Prostate gland (tissue), 2 donors: ENCODE data around the gene COL4A2. TPM values are rescaled to one million over a fixed set of nuclear protein-coding genes. Genes with fewer than 3 reads are reported as not detected.

ENCODE experiments used
- DNase-seq: peaks from one replicate; pipeline ENCODE4 v3.0.0-alpha.2; 2019; ENCODE audit warnings: low spot score
- H3K27ac ChIP-seq, 2 donors: fragments of 200-600 bp; sonication (generic); 2 replicates each; pipeline ENCODE4 v1.5.1; 2017 to 2019
- H3K27me3 ChIP-seq: fragments of 200-600 bp; sonication (generic); replicated peaks from 2 replicates; pipeline ENCODE4 v1.5.1; 2019; ENCODE audit not compliant: insufficient read depth
- H3K36me3 ChIP-seq, 2 donors: fragments of 200-600 bp; sonication (generic); 1 replicate in 1 of 2; 2 replicates in 1 of 2; pipeline versions ENCODE4 v1.5.1 to v1.8.1; 2017 to 2019
- H3K4me1 ChIP-seq: fragments of 200-600 bp; sonication (generic); replicated peaks from 2 replicates; pipeline ENCODE4 v1.5.1; 2019
- H3K4me3 ChIP-seq, 2 donors: fragments of 200-600 bp; sonication (generic); 2 replicates each; pipeline ENCODE4 v1.5.1; 2017 to 2019
- H3K9me3 ChIP-seq: fragments of 200-600 bp; sonication (generic); 2 replicates; pipeline ENCODE4 v1.5.1; 2017
- POLR2A ChIP-seq: fragments of 450-650 bp; IDR thresholded peaks from one replicate; pipeline ENCODE4 v1.6.1; 2016; ENCODE audit warnings: antibody characterized with exemption, mild to moderate bottlenecking
- POLR2AphosphoS5 ChIP-seq: sonication (generic); formaldehyde crosslinking; IDR thresholded peaks from one replicate; pipeline ENCODE4 v1.6.1; 2017; ENCODE audit warnings: antibody characterized with exemption
- WGBS: methylation state at CpG from one replicate; pipeline ENCODE4 v1.1.5; 2018; 5-methylcytosine and 5-hydroxymethylcytosine counted together
- intact Hi-C: fragments of 100-400 bp; cut with DNase I; formaldehyde crosslinking; loops from one replicate; pipeline ENCODE4 v1.14.2; 2022
- total RNA-seq, 2 donors: library from RNA; depleted of rRNA; stranded (reverse); fragments of >200 nt; gene quantifications; one replicate each; pipeline ENCODE4 v1.1.0, GENCODE V29; 2016
- TF ChIP-seq, protein P1 (sequence below), 4 experiments: fragments of 200-600 bp in 2 of 4; fragments of 450-650 bp in 2 of 4; sonication (generic) in 2 of 4; IDR thresholded peaks; 1 replicate in 3 of 4; 2 replicates in 1 of 4; pipeline ENCODE4 v1.5.1; 2016 to 2019; ENCODE audit warnings: antibody characterized with exemption in 4 of 4, mild to moderate bottlenecking in 2 of 4, moderate library complexity in 2 of 4

COL4A2 gene
- total RNA-seq, 2 donors from 2014 or later = 82.8 to 193 TPM

DNA sequence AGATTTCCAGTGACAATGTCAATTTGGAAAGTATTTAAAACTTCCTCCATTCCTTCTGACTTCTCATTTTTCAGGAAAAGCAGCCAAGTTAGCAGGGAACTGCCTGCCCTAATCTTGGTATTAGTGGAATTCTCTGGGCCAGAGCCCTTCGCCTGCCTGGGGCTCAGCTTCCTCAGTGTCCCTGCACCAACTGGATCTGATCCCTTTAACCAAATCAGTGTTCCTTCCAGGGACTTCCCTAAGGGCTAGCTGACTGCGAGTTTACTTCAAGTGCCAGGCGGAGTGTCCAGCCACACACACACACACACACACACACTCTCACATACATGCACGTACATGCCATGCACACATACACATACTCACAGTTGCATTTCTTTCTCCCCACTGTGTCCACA, 234.4 kb downstream of the COL4A2 start:
- H3K27me3 ChIP-seq = no peaks in the 10 kb centered on the region
- intact Hi-C loops = no loop called here
- no peak overlapping the region for H3K4me3 ChIP-seq
- no peak for DNase-seq
- H3K27ac ChIP-seq = peak overlapping the region; percentile 40 to 48
- H3K9me3 ChIP-seq = no peaks in the 10 kb centered on the region
- peaks cover 9% of the 10 kb centered on the region for H3K4me1 ChIP-seq
- no peaks in the 10 kb centered on the region for H3K36me3 ChIP-seq
- TF ChIP-seq, protein P1, sequence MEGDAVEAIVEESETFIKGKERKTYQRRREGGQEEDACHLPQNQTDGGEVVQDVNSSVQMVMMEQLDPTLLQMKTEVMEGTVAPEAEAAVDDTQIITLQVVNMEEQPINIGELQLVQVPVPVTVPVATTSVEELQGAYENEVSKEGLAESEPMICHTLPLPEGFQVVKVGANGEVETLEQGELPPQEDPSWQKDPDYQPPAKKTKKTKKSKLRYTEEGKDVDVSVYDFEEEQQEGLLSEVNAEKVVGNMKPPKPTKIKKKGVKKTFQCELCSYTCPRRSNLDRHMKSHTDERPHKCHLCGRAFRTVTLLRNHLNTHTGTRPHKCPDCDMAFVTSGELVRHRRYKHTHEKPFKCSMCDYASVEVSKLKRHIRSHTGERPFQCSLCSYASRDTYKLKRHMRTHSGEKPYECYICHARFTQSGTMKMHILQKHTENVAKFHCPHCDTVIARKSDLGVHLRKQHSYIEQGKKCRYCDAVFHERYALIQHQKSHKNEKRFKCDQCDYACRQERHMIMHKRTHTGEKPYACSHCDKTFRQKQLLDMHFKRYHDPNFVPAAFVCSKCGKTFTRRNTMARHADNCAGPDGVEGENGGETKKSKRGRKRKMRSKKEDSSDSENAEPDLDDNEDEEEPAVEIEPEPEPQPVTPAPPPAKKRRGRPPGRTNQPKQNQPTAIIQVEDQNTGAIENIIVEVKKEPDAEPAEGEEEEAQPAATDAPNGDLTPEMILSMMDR (IDR thresholded peaks at IDR 0.05) = no peak
- no peak for TF ChIP-seq POLR2A
- WGBS = 5% methylated on average over 4 of the region's 4 CpGs

DNA sequence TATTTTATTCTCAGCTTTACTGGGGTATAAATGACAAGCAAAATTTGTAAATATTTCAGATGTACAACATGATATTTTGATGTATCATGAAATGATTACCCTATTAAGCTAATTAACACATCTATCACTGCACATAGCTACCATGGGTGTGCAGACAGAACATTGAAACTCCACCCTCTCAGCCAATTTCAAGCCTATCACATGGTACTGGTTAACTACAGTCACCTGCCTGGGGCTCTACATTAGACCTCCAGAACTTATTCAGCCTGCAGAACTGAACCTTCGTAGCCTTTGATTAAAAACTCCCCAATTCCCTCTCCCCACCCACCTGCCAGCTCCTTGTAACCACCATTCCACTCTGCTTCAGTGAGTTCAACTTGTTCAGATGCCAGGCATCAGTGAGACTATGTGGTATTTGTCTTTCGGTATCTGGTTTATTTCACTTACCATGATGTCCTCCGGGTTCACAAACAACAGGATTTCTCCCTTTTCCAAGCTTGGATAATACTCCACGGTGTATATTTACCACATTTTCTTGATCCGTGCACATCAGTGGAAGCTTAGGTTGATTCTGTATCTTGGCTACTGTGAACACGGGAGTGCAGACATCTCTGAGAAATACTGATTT, 235.2 kb downstream of the COL4A2 start:
- Histone ChIP-seq H3K9me3 (no peaks in the 10 kb centered on the region), H3K4me1 (peaks cover 9% of the 10 kb centered on the region), H3K36me3 (no peaks in the 10 kb centered on the region), H3K4me3 (no peak overlapping the region), H3K27me3 (no peaks in the 10 kb centered on the region), H3K27ac (no peak overlapping the region)
- TF ChIP-seq POLR2AphosphoS5 (no peak), POLR2A (no peak)
- TF ChIP-seq, protein P1 (IDR thresholded peaks at IDR 0.05) = no peak
- DNase-seq = no peak
- intact Hi-C loops = no loop called here
- WGBS = 74% methylated on average over 6 of the region's 6 CpGs

DNA sequence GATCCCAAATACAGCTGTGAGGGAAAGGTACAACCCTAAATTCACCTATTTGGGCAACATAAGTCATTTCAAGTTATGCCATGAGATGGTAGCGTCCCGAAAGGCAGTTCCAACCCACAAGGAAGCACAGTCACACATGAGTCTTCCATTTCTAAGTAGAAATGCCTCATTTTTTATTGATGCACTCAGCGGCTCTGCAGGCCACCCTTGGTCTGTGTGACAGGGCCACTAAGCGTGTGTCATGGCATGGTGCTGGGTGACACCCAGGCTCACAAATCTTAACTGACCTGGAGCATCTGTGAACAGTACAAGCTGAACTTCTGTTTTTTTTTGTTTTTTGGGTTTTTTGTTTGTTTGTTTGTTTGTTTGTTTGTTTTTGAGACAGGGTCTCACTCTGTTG, 239.3 kb downstream of the COL4A2 start:
- Histone ChIP-seq H3K27ac (no peak overlapping the region), H3K9me3 (no peaks in the 10 kb centered on the region), H3K27me3 (no peaks in the 10 kb centered on the region), H3K4me3 (no peak overlapping the region), H3K4me1 (peaks cover 8% of the 10 kb centered on the region), H3K36me3 (no peaks in the 10 kb centered on the region)
- intact Hi-C loops = no loop called here
- TF ChIP-seq POLR2AphosphoS5 (no peak), POLR2A (no peak)
- TF ChIP-seq, protein P1 (IDR thresholded peaks at IDR 0.05) = no peak
- WGBS = 93% methylated on average over 4 of the region's 4 CpGs
- no peak for DNase-seq

- intact Hi-C loops = no loop called here
- 79% methylated on average over 14 of the region's 14 CpGs for WGBS
- Histone ChIP-seq H3K27ac (no peak overlapping the region), H3K4me1 (peaks cover 3% of the 10 kb centered on the region), H3K9me3 (no peaks in the 10 kb centered on the region), H3K27me3 (no peaks in the 10 kb centered on the region), H3K4me3 (no peak overlapping the region), H3K36me3 (no peaks in the 10 kb centered on the region)
- peak; percentile 56 for DNase-seq
- TF ChIP-seq POLR2A (no peak), POLR2AphosphoS5 (peak; percentile 53)
Observed at GRCh38 chr13:110546926-110547325, 239.8 kb downstream of the COL4A2 start.

GRCh38 chr13:110548891-110549794, 242.1 kb downstream of the COL4A2 start:
- no peaks in the 10 kb centered on the region for H3K4me1 ChIP-seq
- TF ChIP-seq, protein P1 (IDR thresholded peaks at IDR 0.05) = no peak
- TF ChIP-seq POLR2AphosphoS5 = no peak
- no peak for TF ChIP-seq POLR2A
- DNase-seq = no peak
- H3K27me3 ChIP-seq = no peaks in the 10 kb centered on the region
- no peak overlapping the region for H3K4me3 ChIP-seq
- 84% methylated on average over 7 of the region's 7 CpGs for WGBS
- no peak overlapping the region for H3K27ac ChIP-seq
- H3K36me3 ChIP-seq = no peaks in the 10 kb centered on the region
- intact Hi-C loops = no loop called here
- no peaks in the 10 kb centered on the region for H3K9me3 ChIP-seq
